ENCODE results near the gene ABCG1. TPM values are rescaled to one million over a fixed set of nuclear protein-coding genes. Genes with fewer than 3 reads are reported as not detected.

ABCG1 gene
- 10 to 100 TPM in 1 of 2 donors, 1 to 10 TPM in 1; 7.9 to 12.3 TPM for total RNA-seq

DNA sequence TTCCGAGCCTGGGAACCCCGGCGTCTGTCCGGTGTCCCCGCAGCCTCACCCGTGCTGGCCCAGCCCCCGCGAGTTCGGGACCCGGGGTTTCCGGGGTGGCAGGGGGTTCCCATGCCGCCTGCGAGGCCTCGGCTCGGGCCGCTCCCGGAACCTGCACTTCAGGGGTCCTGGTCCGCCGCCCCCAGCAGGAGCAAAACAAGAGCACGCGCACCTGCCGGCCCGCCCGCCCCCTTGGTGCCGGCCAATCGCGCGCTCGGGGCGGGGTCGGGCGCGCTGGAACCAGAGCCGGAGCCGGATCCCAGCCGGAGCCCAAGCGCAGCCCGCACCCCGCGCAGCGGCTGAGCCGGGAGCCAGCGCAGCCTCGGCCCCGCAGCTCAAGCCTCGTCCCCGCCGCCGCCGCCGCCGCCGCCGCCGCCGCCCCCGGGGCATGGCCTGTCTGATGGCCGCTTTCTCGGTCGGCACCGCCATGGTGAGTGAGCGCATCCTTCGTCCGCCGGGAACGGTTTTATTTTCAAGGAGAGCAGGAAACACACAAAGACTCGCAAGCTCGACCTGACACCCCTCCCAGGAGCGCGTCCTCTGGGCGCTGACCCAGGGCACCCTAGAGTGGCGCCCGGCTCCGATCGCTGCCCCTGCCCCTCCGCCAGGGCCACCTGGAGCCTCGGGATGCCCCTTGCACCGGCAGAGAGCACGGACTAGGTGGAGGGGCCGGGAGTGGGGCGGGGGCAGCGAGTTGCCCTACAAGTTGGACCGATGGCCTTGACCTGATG lies at the start of gene ABCG1:
ABCG1 (plus strand) TSS at position 305 of the 770 bp plus-strand sequence; CDS start at position 428, 123 bp downstream.
- H3K4me1 ChIP-seq: peaks cover 0 to 32% of the 10 kb centered on the region in 2 donors
- peak within 1 kb of the TSS; percentile 71 to 84 for H3K27ac ChIP-seq
- H3K9me3 ChIP-seq: no peaks in the 10 kb centered on the region
- H3K27me3 ChIP-seq: no peaks in the 10 kb centered on the region
- TF ChIP-seq, protein P1, sequence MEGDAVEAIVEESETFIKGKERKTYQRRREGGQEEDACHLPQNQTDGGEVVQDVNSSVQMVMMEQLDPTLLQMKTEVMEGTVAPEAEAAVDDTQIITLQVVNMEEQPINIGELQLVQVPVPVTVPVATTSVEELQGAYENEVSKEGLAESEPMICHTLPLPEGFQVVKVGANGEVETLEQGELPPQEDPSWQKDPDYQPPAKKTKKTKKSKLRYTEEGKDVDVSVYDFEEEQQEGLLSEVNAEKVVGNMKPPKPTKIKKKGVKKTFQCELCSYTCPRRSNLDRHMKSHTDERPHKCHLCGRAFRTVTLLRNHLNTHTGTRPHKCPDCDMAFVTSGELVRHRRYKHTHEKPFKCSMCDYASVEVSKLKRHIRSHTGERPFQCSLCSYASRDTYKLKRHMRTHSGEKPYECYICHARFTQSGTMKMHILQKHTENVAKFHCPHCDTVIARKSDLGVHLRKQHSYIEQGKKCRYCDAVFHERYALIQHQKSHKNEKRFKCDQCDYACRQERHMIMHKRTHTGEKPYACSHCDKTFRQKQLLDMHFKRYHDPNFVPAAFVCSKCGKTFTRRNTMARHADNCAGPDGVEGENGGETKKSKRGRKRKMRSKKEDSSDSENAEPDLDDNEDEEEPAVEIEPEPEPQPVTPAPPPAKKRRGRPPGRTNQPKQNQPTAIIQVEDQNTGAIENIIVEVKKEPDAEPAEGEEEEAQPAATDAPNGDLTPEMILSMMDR (IDR thresholded peaks at IDR 0.05): no peak
- no peak for DNase-seq (ENCODE audit: low spot score)
- H3K4me3 ChIP-seq: peak within 1 kb of the TSS; percentile 61 to 65
- H3K36me3 ChIP-seq: no peaks in the 10 kb centered on the region

DNA sequence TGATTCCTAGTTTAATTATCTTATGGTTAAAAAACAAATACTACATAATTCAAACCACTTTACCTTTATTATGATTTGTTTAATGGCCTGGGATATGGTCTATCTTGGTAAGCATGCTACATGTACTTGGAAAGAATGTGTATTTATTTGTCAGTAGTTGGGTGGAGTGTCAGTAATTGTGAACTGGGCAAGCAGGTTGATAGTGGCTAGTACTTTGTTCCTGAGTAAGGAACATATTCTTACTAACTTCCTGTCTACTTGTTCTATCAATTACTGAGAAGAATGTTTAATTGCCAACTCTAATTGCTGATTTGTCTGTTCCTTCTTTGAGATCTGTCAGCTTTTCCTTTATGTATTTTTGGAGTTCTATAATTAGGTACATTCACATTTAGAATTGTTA lies 49.2 kb upstream of the ABCG1 start:
- Histone ChIP-seq H3K4me1 (peaks cover 0 to 2% of the 10 kb centered on the region in 2 donors), H3K27me3 (no peaks in the 10 kb centered on the region), H3K27ac (peak overlapping the region in 1 of 2 donors; percentile 31), H3K9me3 (no peaks in the 10 kb centered on the region), H3K4me3 (no peak overlapping the region), H3K36me3 (no peaks in the 10 kb centered on the region)
- DNase-seq (ENCODE audit: low spot score): no peak
- TF ChIP-seq, protein P1 (IDR thresholded peaks at IDR 0.05): no peak

DNA sequence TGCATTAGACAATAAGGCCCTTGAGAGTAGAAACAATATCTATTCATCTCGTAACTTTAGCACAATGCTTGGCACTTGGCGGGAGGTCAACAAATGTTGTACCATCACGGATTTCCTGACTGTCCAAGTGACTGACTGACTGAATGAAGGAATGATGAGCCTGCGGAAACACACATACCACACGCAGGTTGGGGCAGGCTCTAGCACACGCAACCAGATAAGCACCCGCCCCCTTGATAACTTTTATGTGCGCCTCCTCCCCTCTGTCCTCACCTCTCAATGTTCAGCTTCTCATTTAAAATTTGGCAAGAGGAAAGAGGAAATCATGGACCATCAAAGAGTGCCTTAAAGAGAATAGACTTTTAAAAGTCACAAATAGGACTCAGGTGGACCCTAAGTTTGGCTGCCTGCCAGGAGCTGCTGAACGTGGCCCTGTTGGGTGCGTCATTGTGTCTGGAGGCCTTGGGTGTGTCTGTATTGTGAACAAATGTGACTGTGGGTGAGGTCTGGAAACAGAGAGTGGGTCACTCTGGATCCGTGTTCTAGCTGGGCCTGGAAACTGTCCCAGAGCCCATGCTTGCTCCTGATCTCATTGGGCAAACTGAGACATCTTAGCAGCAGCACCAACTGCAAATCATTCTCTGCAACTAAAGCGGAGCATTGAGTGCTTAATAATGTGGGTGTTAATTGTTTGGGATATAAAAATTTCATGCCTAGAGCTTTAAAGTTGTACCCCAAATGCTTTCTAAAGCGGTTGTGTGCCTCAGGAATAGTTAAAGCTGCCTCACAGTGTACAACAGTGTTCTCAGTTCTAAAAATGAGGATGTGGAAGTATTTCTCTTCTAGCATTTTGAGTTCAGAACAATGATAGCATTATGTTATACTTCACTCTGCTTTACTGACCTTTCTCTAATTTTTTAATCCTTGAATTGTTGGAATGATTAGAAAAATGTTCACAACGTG lies 47.6 kb upstream of the ABCG1 start:
- DNase-seq (ENCODE audit: low spot score): no peak
- Histone ChIP-seq H3K36me3 (no peaks in the 10 kb centered on the region), H3K4me3 (no peak overlapping the region), H3K27ac (peak overlapping the region in 1 of 2 donors; percentile 37), H3K27me3 (no peaks in the 10 kb centered on the region), H3K9me3 (no peaks in the 10 kb centered on the region), H3K4me1 (peaks cover 0 to under 1% of the 10 kb centered on the region in 2 donors)
- TF ChIP-seq, protein P1 (IDR thresholded peaks at IDR 0.05): no peak

DNA sequence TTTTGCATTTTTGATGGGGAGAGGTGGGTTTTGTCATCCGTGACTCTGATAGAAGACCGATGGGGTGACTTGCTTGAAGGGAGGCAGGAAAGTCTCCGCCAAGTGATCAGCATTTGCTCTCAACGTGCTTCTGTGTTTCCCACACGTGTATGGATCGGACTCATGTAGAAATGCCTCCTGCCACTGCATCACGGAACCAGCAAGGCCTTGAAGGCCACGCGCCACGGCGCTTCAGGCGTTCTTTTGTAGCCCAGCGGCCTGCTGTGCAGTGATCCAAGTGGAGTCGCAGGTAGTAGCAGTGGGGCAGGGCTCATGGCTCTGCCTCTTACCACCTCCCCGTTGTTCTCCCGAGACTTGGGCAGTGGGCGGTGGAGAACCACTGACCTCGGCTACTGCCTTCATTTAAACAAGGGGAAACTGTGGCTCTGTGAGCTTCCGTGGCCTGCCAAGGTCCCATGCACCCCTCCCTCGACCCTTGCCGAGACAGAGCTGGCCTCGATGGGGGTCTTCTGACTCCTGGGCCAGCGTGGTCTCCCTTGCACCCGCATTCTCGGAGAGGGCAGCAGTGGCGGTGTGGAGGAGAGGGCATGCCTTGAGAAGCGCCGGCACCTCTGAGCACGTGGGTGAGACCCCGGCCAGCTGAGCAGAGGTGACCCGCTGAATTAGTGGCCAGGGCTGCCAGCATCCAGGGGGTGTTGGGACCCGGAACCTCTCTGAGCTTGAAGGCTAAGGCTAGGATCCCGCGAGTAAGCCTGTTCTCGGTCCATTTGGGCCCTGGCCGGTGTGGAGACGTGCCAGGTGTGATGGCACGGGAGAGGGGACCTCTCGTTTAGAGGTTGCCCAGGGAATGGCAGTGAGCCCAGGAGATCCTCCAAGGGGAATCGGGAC lies 46.1 kb upstream of the ABCG1 start:
- Histone ChIP-seq H3K4me1 (peaks cover 0 to 6% of the 10 kb centered on the region in 2 donors), H3K4me3 (no peak overlapping the region), H3K27me3 (no peaks in the 10 kb centered on the region), H3K27ac (no peak overlapping the region), H3K36me3 (no peaks in the 10 kb centered on the region), H3K9me3 (no peaks in the 10 kb centered on the region)
- TF ChIP-seq, protein P1 (IDR thresholded peaks at IDR 0.05): no peak
- peak; percentile 49 for DNase-seq (ENCODE audit: low spot score)

DNA sequence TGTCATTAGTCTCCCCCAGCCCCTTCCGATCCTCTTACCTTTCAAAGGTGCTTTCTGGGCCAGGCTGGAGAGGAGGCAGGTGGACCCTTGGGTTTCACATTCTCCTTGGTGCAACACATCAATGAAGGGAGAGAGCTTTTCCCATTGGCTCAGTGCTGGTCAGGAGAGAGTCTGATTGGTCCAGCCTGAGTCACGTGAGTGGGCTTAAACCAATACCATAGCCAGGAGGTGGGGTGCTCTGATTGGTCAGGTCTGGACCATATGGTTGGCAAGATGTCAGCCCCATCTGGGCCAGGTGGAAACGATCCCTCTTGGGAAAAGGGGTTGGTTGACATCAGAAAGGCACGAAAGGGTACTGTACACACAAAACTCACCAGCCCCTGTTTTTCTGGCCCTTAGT lies 44.8 kb upstream of the ABCG1 start:
- Histone ChIP-seq H3K27me3 (no peaks in the 10 kb centered on the region), H3K36me3 (no peaks in the 10 kb centered on the region), H3K4me1 (peaks cover 0 to 6% of the 10 kb centered on the region in 2 donors), H3K27ac (no peak overlapping the region), H3K9me3 (no peaks in the 10 kb centered on the region), H3K4me3 (no peak overlapping the region)
- TF ChIP-seq, protein P1 (IDR thresholded peaks at IDR 0.05): no peak
- peak; percentile 23 for DNase-seq (ENCODE audit: low spot score)
